Measurements from ENCODE around the gene BOLL. TPM values are rescaled to one million over a fixed set of nuclear protein-coding genes. Genes with fewer than 3 reads are reported as not detected.
"Not testable (repeated sequence)": the region's sequence is repeated elsewhere in the genome, so short reads cannot be mapped to it uniquely, and the experiment has no call there.

BOLL gene
- total and polyA plus RNA-seq, 2 experiments from 2014 or later, result 2.0 TPM; not detected in 1

DNA sequence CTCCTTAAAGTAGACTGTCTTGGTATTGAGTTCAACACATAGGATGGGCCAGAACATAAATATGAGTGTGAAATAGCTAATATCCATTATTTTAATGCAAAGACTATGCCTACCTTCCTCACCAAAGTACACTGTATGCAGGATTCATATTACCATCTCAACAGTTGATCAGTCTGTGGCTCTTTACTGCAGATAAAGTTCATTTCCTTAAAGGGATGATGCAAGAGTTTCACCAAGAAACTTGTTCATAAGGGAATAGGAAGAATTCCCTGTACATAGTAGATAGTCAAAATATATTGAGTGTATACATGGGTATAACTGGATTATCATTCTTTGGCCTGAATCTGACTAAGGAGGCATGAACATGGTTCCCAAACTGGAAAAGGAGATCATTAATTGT, 44.9 kb downstream of the BOLL start:
- Histone ChIP-seq H3K36me3 (ENCODE audit: insufficient read depth) (no peaks in the 10 kb centered on the region), H3K79me2 (replicated peaks; ENCODE audit: insufficient read depth) (no peaks in the 10 kb centered on the region), H3K4me3 (no peak overlapping the region), H4K20me1 (replicated peaks; ENCODE audit: insufficient read depth) (no peaks in the 10 kb centered on the region), H3K27ac (ENCODE audit: low read depth) (no peak overlapping the region), H2AFZ (no peak overlapping the region), H3F3A (replicated peaks; ENCODE audit: low read depth) (no peaks in the 10 kb centered on the region), H3K4me2 (no peak overlapping the region), H3K4me1 (ENCODE audit: insufficient read depth) (no peaks in the 10 kb centered on the region), H3K9me2 (ENCODE audit: insufficient read depth) (no peaks in the 10 kb centered on the region), H3K27me3 (ENCODE audit: insufficient read depth) (no peaks in the 10 kb centered on the region)
- ATAC-seq (no peak), DNase-seq (ENCODE audit: low spot score) (no peak)
- no peaks in the 10 kb centered on the region for H3K27me3 Mint-ChIP-seq (ENCODE audit: insufficient read depth, low read depth, poor library complexity)
- H3K27ac Mint-ChIP-seq, result no peak overlapping the region
- H3K4me3 Mint-ChIP-seq, result no peak overlapping the region
- no peaks in the 10 kb centered on the region for H3K36me3 Mint-ChIP-seq (ENCODE audit: low read depth)
- peaks cover 2% of the 10 kb centered on the region; the same call in 2 of the 3 replicates for H3K9me3 Mint-ChIP-seq
- no peaks in the 10 kb centered on the region for H3K4me1 Mint-ChIP-seq
- TF ChIP-seq, protein P1, sequence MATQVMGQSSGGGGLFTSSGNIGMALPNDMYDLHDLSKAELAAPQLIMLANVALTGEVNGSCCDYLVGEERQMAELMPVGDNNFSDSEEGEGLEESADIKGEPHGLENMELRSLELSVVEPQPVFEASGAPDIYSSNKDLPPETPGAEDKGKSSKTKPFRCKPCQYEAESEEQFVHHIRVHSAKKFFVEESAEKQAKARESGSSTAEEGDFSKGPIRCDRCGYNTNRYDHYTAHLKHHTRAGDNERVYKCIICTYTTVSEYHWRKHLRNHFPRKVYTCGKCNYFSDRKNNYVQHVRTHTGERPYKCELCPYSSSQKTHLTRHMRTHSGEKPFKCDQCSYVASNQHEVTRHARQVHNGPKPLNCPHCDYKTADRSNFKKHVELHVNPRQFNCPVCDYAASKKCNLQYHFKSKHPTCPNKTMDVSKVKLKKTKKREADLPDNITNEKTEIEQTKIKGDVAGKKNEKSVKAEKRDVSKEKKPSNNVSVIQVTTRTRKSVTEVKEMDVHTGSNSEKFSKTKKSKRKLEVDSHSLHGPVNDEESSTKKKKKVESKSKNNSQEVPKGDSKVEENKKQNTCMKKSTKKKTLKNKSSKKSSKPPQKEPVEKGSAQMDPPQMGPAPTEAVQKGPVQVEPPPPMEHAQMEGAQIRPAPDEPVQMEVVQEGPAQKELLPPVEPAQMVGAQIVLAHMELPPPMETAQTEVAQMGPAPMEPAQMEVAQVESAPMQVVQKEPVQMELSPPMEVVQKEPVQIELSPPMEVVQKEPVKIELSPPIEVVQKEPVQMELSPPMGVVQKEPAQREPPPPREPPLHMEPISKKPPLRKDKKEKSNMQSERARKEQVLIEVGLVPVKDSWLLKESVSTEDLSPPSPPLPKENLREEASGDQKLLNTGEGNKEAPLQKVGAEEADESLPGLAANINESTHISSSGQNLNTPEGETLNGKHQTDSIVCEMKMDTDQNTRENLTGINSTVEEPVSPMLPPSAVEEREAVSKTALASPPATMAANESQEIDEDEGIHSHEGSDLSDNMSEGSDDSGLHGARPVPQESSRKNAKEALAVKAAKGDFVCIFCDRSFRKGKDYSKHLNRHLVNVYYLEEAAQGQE (IDR thresholded peaks at IDR 0.05; ENCODE audit: unreplicated experiment), result no peak
- TF ChIP-seq ZNF114 (CRISPR knock-in tag; IDR thresholded peaks at IDR 0.05), result no peak

DNA sequence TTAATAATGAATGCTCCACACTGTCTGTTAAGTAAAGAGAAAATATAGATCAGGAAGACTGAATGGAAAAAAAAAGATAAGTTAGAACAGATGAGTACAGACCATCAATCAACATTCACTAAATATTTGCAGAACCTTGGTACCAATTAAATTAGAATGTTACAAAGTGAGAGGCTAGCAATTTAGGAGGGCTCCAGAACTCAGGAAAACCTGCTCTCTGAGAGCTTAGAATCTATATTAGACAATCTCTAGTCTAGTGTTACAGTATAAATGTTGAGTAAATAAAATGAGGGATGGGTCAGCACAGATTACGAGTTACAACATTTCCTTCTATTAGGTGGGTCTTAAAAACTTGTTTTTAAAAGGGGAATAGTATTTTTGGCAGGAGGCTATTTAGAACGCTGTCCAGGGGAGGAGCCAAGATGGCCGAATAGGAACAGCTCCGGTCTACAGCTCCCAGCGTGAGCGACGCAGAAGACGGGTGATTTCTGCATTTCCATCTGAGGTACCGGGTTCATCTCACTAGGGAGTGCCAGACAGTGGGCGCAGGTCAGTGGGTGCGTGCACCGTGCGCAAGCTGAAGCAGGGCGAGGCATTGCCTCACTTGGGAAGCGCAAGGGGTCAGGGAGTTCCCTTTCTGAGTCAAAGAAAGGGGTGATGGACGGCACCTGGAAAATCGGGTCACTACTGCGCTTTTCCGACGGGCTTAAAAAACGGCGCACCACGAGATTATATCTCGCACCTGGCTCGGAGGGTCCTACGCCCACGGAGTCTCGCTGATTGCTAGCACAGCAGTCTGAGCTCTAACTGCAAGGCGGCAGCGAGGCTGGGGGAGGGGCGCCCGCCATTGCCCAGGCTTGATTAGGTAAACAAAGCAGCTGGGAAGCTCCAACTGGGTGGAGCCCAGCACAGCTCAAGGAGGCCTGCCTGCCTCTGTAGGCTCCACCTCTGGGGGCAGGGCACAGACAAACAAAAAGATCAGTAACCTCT, 56.3 kb downstream of the BOLL start:
- H3K9me3 Mint-ChIP-seq, result peaks cover 16% of the 10 kb centered on the region
- not testable (repeated sequence) for H3K27ac Mint-ChIP-seq; ATAC-seq; DNase-seq (ENCODE audit: low spot score); H3K4me1 Mint-ChIP-seq; H4K20me1 ChIP-seq (replicated peaks; ENCODE audit: insufficient read depth); H3K27ac ChIP-seq (ENCODE audit: low read depth); H3K4me1 ChIP-seq (ENCODE audit: insufficient read depth); H3K27me3 Mint-ChIP-seq (ENCODE audit: insufficient read depth, low read depth, poor library complexity); H3K9me2 ChIP-seq (ENCODE audit: insufficient read depth); H3K79me2 ChIP-seq (replicated peaks; ENCODE audit: insufficient read depth); H3K4me2 ChIP-seq; H3K4me3 ChIP-seq; H2AFZ ChIP-seq; H3F3A ChIP-seq (replicated peaks; ENCODE audit: low read depth); H3K36me3 ChIP-seq (ENCODE audit: insufficient read depth); H3K27me3 ChIP-seq (ENCODE audit: insufficient read depth)
- peaks cover 11% of the 10 kb centered on the region for H3K36me3 Mint-ChIP-seq (ENCODE audit: low read depth)
- peak overlapping the region; percentile 29; the same call in 1 of the 3 replicates for H3K4me3 Mint-ChIP-seq

DNA sequence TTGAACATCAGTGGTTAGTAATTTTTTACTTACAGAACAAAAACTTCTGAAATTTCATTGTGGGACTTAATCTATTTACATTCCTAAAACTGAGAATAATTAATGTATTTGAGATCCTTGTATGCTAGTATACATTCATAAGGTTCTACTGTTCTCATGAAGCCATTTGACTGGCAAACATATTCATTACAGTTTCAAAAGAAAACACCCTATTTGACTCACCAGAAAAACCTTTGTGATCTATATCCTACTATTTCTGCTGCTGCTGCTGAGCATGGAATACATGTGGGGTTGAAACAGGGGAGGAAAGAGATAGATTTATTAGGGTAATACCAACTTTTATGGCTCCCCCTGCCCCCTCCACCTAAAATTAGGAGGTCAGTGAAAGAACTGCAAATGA, 58.1 kb downstream of the BOLL start:
- ATAC-seq, result no peak
- Histone ChIP-seq H3K4me1 (ENCODE audit: insufficient read depth) (no peaks in the 10 kb centered on the region; the same call in 1 of the 2 replicates), H4K20me1 (replicated peaks; ENCODE audit: insufficient read depth) (no peaks in the 10 kb centered on the region)
- TF ChIP-seq STAT1 (IDR thresholded peaks at IDR 0.05; ENCODE audit: unreplicated experiment) (no peak), POLR2AphosphoS5 (IDR thresholded peaks at IDR 0.05; ENCODE audit: low read depth) (no peak)
- TF ChIP-seq, protein P2, sequence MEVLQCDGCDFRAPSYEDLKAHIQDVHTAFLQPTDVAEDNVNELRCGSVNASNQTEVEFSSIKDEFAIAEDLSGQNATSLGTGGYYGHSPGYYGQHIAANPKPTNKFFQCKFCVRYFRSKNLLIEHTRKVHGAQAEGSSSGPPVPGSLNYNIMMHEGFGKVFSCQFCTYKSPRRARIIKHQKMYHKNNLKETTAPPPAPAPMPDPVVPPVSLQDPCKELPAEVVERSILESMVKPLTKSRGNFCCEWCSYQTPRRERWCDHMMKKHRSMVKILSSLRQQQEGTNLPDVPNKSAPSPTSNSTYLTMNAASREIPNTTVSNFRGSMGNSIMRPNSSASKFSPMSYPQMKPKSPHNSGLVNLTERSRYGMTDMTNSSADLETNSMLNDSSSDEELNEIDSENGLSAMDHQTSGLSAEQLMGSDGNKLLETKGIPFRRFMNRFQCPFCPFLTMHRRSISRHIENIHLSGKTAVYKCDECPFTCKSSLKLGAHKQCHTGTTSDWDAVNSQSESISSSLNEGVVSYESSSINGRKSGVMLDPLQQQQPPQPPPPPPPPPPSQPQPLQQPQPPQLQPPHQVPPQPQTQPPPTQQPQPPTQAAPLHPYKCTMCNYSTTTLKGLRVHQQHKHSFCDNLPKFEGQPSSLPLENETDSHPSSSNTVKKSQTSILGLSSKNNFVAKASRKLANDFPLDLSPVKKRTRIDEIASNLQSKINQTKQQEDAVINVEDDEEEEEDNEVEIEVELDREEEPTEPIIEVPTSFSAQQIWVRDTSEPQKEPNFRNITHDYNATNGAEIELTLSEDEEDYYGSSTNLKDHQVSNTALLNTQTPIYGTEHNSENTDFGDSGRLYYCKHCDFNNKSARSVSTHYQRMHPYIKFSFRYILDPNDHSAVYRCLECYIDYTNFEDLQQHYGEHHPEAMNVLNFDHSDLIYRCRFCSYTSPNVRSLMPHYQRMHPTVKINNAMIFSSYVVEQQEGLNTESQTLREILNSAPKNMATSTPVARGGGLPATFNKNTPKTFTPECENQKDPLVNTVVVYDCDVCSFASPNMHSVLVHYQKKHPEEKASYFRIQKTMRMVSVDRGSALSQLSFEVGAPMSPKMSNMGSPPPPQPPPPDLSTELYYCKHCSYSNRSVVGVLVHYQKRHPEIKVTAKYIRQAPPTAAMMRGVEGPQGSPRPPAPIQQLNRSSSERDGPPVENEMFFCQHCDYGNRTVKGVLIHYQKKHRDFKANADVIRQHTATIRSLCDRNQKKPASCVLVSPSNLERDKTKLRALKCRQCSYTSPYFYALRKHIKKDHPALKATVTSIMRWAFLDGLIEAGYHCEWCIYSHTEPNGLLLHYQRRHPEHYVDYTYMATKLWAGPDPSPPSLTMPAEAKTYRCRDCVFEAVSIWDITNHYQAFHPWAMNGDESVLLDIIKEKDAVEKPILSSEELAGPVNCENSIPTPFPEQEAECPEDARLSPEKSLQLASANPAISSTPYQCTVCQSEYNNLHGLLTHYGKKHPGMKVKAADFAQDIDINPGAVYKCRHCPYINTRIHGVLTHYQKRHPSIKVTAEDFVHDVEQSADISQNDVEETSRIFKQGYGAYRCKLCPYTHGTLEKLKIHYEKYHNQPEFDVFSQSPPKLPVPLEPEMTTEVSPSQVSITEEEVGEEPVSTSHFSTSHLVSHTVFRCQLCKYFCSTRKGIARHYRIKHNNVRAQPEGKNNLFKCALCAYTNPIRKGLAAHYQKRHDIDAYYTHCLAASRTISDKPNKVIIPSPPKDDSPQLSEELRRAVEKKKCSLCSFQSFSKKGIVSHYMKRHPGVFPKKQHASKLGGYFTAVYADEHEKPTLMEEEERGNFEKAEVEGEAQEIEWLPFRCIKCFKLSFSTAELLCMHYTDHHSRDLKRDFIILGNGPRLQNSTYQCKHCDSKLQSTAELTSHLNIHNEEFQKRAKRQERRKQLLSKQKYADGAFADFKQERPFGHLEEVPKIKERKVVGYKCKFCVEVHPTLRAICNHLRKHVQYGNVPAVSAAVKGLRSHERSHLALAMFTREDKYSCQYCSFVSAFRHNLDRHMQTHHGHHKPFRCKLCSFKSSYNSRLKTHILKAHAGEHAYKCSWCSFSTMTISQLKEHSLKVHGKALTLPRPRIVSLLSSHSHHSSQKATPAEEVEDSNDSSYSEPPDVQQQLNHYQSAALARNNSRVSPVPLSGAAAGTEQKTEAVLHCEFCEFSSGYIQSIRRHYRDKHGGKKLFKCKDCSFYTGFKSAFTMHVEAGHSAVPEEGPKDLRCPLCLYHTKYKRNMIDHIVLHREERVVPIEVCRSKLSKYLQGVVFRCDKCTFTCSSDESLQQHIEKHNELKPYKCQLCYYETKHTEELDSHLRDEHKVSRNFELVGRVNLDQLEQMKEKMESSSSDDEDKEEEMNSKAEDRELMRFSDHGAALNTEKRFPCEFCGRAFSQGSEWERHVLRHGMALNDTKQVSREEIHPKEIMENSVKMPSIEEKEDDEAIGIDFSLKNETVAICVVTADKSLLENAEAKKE (CRISPR knock-in tag; IDR thresholded peaks at IDR 0.05), result no peak

More for the DNA sequence above, 58.1 kb downstream of the BOLL start:
- peaks cover 11% of the 10 kb centered on the region for H3K36me3 Mint-ChIP-seq (ENCODE audit: low read depth)
- H3K27me3 Mint-ChIP-seq (ENCODE audit: insufficient read depth, low read depth, poor library complexity), result peaks cover 6% of the 10 kb centered on the region
- Histone ChIP-seq H3K79me2 (replicated peaks; ENCODE audit: insufficient read depth) (no peaks in the 10 kb centered on the region), H3K36me3 (ENCODE audit: insufficient read depth) (no peaks in the 10 kb centered on the region), H3K4me2 (no peak overlapping the region), H3F3A (replicated peaks; ENCODE audit: low read depth) (no peaks in the 10 kb centered on the region), H3K9me2 (ENCODE audit: insufficient read depth) (no peaks in the 10 kb centered on the region), H3K4me3 (no peak overlapping the region), H3K27ac (ENCODE audit: low read depth) (no peak overlapping the region), H3K27me3 (ENCODE audit: insufficient read depth) (no peaks in the 10 kb centered on the region), H2AFZ (no peak overlapping the region)
- DNase-seq (ENCODE audit: low spot score), result no peak
- no peak overlapping the region for H3K4me3 Mint-ChIP-seq
- peaks cover 3% of the 10 kb centered on the region; the same call in 2 of the 3 replicates for H3K4me1 Mint-ChIP-seq
- H3K27ac Mint-ChIP-seq, result no peak overlapping the region
- peaks cover 16% of the 10 kb centered on the region for H3K9me3 Mint-ChIP-seq
